Hematopoietic multipotent progenitor cell (in vitro differentiated cells): ENCODE measurements around the gene TMEM54. TPM values are rescaled to one million over a fixed set of nuclear protein-coding genes. Genes with fewer than 3 reads are reported as not detected.

Source experiments
- DNase-seq, 3 donors: peaks; one replicate each; pipeline ENCODE4 v3.0.0-alpha.2; 2011 to 2015; ENCODE audit warnings: low read depth in 2 of 3, low spot score in 2 of 3
- total RNA-seq: library from RNA; depleted of rRNA; stranded (reverse); fragments of >200 nt; gene quantifications from one replicate; pipeline ENCODE4 v1.2.3, GENCODE V29; 2012

The TMEM54 gene
- under 0.01 TPM for total RNA-seq

DNA sequence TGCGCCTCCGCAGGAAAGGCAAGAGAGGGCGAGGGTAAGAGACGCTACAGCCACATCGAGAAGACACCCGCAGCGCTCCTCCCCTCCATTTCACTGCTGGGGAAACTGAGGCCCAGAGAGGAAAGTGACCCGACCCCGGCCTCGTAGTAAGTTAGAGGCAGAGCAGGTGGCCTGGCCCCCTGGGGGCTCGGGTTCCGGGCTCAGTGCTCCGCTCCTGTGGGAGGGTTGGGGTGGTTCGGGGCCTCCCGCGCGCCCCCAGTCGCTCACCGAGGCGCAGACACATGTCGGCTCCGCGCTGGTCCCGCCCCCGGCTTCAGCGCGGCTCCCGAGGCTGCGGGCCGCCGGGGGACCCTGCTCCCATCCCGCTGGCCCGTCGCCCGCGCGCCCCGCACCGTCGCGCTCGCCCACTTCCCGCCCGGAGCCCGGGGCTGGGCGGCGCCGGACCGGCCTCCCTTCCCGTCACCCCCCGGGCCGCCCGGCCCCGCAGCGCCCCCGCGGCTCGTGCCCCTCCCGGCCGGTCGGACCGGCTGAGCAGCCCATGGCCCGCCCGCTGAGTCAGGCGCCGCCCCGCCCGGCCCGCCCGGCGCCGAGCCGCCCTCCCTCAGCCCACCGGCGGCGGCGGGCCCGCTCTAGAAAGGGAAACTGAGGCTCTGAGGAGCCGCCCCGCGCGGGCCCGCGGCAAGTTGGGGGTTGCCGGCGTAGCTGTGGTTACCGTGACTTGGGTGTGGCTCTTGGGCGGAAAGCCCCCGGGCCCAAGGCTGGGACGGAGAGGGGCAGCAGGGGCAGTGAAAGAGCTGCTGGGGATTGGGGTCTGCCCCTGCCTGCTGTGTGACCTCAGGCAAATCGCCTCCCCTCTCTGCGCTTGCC lies at the start of gene TMEM54:
TMEM54 (minus strand) TSS at position 434 of the 867 bp plus-strand sequence; CDS start at position 283, 151 bp downstream.
- DNase-seq, result no peak

DNA sequence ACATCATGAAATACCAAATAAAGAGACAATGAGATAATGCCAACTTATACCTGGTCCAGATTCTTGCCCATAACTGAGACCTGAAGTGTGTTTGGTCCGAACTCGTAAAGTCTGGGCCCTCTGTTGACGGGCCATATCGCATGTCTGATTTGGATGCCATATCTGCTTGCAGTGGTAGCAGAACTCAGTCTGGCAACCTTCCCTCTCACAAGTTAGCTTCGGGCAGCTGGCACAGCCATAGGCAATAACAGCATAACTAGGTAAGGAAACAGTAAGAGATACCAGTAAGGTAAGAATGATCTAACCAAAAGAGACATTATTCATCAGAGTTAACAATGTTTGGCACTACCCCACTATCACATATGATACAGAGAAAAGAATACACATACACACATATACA lies 48.3 kb upstream of the TMEM54 start:
- no peak for DNase-seq

DNA sequence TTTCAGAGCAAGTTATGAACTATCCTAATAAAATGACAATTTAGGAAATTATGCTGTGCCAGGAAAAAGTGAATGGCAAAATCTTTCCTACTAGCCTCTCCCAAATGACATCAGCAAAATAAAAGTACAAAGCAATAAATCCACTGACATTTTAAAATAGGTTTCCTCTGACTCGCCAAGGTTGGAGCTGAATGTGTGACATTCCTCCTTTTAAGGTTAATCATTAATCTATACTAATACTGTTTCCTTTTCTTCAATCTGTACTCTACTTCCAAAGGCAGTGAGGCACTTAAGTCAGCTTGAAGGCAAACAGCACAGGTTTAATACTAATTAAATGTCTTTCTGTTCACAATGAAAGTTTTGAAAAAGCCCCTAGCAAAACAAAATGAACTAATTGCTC lies 47.7 kb upstream of the TMEM54 start:
- DNase-seq, result no peak

DNA sequence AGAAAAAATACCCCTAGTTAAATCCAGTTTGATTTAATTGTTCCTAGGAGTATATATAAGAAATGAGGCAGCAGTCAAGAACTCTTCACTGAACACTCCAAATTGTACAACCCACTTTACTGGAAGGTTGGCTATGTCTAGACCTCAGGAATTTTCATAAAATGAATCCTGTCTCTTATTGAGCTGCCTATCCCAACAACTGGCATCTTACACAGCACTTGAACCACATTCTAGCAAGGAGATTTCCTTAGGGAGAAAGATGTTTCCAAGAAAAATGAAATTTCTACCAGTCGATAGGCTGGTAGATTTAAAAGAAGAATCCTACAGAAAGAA lies 47.2 kb upstream of the TMEM54 start:
- DNase-seq, result no peak

DNA sequence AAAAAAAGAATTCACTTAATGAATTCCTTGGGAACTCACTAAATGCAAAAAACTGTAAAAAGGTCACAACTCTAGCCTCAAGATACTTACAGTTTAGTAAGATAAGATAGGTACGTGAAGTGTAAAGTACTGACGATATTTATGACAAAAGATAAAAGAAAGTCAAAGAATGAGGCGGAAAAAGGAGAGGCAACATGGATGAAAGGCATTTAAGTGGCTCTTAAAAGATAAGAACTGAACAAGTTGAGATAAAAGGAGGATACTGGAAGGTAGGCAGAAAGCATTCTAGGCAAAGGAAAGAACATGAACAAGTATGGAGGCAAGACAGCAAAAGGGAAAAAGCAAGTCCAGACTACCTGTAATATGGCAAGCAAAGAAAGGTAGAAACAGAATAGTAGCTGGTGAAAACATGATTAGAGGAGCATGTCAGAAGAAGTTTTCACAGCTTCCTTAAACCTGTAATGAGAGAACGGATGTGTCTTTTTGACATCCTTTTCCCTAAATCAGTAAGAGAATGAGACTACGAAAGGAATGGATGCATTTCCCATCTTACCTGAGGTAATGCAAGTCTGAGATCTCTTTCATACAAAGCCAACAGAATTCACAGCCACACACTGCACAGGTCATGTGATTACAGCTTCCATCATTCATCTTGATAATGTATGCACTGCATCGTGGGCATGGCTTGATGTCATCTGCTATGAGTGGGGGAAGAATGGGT lies 46.6 kb upstream of the TMEM54 start:
- no peak for DNase-seq

DNA sequence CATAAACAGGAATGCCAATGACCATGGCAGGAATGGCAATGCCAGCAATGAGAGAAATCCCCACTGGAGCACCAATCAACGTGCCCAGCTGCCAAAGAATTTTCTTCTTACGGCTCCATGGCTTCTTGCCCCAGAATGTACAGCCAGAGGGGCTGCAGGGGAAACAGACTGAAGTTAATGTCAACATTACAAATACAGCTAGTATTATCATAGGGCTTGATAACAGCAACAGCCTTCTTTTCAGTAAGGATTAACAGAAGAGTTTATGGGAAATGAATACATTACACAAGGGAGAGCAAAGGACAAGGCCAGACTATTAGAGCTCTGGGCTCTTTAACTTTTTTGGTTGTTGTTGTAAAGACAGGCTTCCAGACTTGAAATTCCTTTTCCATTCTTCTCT lies 45.2 kb upstream of the TMEM54 start:
- DNase-seq, result no peak

GRCh38 chr1:32944180-32944579 lies 43.0 kb upstream of the TMEM54 start:
- no peak for DNase-seq

DNA sequence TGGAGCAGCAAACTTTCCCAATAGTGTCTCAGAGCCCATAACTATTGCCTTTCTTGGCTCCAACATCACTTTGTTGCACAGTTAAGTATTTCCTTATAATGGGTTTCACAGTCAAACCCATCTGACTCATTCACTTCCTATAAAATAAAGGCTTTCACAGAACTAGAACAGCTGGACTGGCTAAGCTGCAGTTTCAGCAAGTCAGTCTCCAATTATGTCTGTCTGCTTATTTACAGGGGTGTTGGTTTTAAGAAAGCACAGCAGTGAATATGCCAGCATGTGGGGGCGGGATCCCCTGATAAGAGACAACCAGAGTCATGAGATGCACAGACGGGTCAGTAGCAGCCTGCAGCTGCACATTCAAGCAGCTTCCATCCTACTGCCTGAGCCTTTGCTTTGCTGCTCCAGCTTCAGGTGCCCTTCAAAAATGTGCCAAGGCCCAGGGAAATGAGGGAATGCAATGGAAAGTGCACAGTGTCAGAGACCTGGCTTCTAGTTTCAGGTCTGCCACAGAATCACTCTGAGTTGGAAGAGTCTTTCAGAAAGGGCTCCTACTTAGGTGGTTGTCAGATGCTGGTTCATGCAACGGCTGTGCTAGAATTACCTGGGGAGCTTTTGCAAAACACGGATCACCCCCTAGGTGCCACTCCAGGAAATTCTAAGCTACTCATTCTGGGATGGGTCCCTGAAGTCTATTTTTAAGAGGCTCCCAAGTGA lies 38.6 kb upstream of the TMEM54 start:
- peak in 1 of 3 donors; percentile 15 for DNase-seq

DNA sequence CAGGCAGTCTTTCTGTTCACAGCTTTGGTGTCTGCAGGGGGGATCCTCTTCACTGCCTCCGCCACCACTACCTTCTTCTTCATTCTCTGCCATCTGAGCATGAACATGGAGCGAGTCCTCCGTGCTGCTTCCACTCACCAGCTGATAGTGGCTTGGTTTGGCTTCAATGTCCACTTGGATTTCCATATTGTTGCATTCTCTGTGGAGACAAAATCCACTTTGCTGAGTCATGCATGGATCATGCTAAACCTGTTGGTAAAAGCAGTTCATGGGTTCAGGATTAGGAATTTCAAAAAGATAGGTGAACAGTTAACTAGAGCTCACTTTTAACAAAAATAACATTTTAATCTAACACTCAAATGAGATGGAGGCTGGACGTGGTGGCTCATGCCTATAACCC lies 35.9 kb upstream of the TMEM54 start:
- no peak for DNase-seq

DNA sequence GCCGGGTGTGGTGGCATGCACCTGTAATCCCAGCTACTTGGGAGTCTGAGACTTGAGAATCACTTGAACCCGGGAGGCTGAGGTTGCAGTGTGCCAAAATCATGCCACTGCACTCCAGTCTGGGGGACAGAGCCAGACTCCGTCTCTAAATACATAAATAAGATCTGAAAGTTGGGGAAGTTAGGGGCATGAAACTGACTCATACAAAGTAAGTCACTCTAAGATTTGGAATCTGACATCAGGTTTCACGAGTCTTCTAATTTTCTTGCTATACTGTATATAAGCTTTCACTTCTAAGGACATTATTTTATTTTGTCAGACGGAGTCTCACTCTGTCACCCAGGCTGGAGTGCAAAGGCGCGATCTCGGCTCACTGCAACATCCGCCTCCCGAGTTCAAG lies 33.3 kb upstream of the TMEM54 start:
- DNase-seq, result no peak

DNA sequence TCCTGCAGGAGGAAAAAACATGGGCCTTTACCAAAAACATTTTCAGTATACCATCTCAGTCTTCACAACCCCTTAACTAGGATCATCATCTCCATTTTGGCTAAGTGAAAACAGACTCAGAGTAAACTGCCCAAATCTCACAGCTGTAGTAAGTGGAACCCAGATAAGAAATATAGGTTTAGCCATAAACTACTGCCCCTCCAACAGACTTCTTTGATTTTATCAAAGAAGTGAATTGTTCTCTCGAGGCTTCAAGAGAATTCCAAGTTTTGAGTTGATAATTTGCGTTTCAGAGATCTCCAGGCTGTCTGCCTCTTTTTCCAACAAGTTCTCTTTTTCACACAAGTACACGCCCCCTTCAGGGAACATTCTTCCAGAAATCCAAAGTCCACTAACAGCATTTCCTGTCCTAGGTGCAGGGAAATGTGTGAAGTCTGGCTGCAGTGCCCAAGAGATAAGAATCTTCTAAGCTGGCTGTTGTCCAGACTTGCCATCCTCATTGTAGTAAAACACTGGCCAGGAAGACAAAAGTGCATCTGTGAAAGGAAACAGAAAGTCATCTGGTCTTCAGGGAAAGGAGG lies 32.6 kb upstream of the TMEM54 start:
- DNase-seq, result no peak

GRCh38 chr1:32931760-32932159 lies 30.6 kb upstream of the TMEM54 start:
- DNase-seq, result no peak

DNA sequence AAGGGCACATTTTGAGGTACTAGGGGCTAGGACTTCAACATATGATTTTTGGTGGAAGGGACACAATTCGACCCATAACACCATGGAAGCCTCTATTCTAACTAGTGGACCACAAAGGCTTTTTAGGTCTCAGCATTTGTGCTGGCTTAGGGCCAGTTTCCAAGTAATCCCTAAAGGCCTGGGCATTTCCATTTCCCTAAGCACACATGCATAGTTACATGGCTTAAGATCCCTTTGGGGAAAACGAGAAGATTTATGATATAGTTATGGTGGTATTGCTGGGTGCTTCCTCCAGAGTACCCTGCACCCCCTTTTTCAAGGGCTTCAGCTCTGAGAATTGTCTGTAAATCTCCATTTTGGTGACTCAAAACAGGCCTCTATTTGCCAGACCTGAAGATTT lies 28.2 kb upstream of the TMEM54 start:
- no peak for DNase-seq

DNA sequence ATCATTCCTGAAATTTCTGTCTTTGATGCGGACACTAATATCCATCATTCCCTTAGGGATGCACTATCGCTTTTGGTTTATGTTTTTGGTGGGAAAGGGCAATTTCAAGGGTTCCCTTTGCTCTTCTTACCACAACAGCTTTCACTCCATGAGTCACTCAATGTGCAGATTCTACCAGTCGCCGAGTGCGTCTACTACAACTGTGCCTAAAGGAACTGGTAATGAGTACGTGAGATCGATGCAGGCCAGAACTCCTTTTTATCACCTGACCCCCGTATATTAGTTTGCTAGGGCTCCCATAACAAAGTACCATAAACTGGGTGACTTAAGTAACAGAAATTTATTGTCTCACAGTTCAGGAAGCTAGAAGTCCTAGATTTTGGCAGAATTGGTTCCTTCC lies 27.5 kb upstream of the TMEM54 start:
- DNase-seq, result no peak

- no peak for DNase-seq
Observed at GRCh38 chr1:32928285-32928684, 27.1 kb upstream of the TMEM54 start.

GRCh38 chr1:32927441-32927840 lies 26.3 kb upstream of the TMEM54 start:
- no peak for DNase-seq

GRCh38 chr1:32926562-32926961 lies 25.4 kb upstream of the TMEM54 start:
- DNase-seq, result no peak

DNA sequence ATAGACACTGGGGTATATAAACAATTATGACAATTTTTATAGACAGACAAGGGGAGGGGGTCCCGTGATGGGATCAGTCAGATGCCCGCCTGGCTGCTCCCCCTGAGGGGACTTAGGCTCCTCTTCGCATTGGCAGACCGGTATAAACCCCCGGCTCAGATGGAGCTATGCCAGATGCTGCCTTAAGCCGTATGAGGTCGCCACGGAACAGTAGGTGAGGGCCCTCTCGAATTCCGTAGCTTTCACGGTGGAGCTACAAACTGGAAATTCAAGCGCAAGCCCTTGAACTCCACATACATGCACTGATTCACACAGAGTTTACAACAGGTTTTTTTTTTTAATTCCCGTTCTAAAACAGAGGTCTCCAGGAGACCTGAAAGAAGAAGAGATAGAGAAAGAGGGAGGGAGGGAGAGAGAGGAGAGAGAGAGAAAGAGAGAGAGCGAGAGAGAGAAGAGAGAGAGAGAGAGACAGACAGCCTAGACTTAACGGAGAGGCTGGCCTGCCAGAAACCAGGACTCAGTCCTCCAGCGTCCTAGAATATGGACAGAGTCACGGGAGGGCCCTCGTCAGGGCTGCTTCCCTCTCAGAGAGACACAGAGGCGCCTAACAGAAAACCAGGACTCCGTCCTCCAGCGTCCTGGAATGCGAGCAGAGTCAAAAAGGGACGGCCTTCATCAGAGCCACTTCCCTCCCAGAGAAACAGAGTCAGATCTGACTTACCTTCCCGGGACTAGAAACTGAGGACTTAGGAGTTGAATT lies 24.4 kb upstream of the TMEM54 start:
- DNase-seq, result peak in 2 of 3 donors; percentile 46 to 64

GRCh38 chr1:32924881-32925344 lies 23.7 kb upstream of the TMEM54 start:
- peak in 1 of 3 donors; percentile 12 for DNase-seq

DNA sequence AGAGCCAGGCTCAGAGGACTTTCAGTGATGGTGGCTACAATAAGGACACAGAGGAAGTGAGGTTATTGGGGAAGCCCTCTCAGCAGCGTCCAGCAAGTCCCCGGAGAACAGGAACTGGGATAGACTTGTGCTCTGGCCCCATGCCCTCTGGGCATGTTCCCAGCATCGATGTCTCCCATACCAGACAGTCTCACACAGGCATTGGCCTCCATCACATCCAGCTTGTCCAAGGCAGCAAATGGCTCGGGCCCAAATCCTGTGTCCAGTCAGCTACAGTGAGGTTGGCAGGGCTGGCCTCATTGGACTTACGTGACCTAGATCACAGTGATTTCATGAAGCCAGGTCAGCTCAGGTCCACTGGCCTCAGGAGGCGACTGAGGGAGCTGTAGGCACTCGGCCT lies 19.6 kb upstream of the TMEM54 start:
- no peak for DNase-seq
